ENCODE measurements around the gene ADAMTSL5.

Gene ADAMTSL5

DNA sequence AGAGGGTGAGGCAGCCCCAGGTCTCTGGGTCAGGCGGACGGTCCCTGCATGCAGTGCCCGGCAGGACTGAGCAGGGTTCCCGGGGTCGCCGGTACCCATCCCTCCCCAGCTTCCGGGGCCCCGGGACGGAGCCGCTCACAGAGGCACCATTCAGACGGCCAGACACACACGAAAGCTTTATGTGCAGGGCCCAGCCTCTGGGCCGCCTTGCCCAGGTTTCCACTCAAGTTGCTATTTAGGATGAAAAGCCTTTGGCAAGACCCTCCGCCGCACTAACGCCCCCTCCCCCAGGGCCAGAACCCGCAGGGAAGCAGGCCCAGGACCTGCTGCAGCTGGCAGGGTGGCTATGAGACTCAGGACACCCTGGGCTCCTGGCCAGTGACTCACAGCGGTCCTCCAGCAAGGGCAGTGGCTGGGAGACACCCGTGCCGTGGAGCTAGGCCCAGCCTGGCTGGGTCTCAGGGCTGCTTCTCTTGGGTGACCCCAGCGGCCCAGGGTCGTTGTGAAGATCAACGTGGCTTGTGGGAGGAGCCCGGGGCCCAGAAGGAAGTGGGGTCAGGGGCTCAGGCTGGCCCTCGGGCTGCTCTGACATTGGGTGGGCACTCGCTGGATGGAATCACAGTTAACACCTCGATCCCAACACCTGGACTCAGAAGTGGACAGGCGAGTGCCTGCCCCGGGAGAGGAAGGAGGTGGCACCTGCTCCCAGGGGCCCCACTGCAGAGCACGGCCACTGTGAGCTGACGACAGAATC is 38.6 kb downstream of the ADAMTSL5 start:
- DNase-seq (ENCODE audit: insufficient read length, low spot score) (no peak), FAIRE-seq (no peak)
- no peak for TF ChIP-seq TAF1 (IDR thresholded peaks at IDR 0.05; ENCODE audit: low read depth, low read length)
- TF ChIP-seq POLR2AphosphoS5 (IDR thresholded peaks at IDR 0.05; ENCODE audit: low read depth, low read length), result no peak
- TF ChIP-seq POLR2A (IDR thresholded peaks at IDR 0.05; ENCODE audit: low read depth, low read length), result no peak
- no peak for TF ChIP-seq SPI1 (IDR thresholded peaks at IDR 0.05; ENCODE audit: low read depth, low read length)
- TF ChIP-seq PAX5 (IDR thresholded peaks at IDR 0.05; ENCODE audit: insufficient read depth, low read length, severe bottlenecking), result no peak
- TF ChIP-seq POU2F2 (IDR thresholded peaks at IDR 0.05; ENCODE audit: low read depth, low read length), result no peak

DNA sequence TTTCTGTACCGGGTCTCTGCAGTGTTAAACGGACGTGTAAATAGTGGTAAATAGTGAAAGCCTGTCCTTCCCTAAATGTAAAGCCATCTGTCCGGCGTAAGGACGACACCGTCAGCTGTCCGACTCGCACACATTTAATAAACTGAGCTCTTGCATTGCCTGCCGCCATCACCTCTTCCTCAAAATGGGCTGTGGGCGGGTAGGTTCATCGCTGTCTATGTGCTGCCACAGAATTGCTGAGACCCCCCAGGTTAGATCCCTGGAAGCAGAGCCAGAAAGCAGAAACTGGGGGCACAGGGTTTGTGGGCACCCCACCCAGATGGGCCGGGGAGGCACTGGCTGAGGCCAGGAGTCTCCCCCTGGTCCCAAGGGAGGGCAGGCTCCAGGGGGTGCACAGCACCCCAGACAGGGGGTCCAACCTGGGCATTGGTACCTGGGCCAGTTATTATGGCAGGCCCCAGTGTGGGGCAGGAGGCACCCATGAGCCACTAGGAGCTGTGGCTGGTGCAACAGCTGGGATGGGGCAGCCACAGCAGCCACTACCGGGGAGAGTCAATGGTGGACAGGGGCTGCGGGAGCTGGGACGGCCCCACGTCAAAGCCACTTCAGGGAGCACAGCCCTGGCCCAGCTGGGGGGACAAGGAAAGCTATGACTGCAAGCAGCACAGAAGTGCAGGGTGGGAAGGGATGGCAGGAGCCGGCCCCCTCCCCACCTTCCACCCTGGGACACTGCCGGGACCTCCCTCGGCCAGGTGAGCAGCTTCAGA is 39.6 kb downstream of the ADAMTSL5 start:
- FAIRE-seq, result no peak
- no peak for DNase-seq (ENCODE audit: insufficient read length, low spot score)

GRCh38 chr19:1472231-1473084 is 40.4 kb downstream of the ADAMTSL5 start:
- TF ChIP-seq POU2F2 (IDR thresholded peaks at IDR 0.05; ENCODE audit: low read depth, low read length) (no peak), PAX5 (IDR thresholded peaks at IDR 0.05; ENCODE audit: insufficient read depth, low read length, severe bottlenecking) (no peak), SPI1 (IDR thresholded peaks at IDR 0.05; ENCODE audit: low read depth, low read length) (no peak), POLR2AphosphoS5 (IDR thresholded peaks at IDR 0.05; ENCODE audit: low read depth, low read length) (no peak), TAF1 (IDR thresholded peaks at IDR 0.05; ENCODE audit: low read depth, low read length) (no peak), POLR2A (IDR thresholded peaks at IDR 0.05; ENCODE audit: low read depth, low read length) (no peak)
- no peak for DNase-seq (ENCODE audit: insufficient read length, low spot score)
- FAIRE-seq, result no peak

More for the DNA sequence above, 39.6 kb downstream of the ADAMTSL5 start:
- TF ChIP-seq POLR2A (IDR thresholded peaks at IDR 0.05; ENCODE audit: low read depth, low read length) (no peak), PAX5 (IDR thresholded peaks at IDR 0.05; ENCODE audit: insufficient read depth, low read length, severe bottlenecking) (no peak), POLR2AphosphoS5 (IDR thresholded peaks at IDR 0.05; ENCODE audit: low read depth, low read length) (no peak), TAF1 (IDR thresholded peaks at IDR 0.05; ENCODE audit: low read depth, low read length) (no peak), SPI1 (IDR thresholded peaks at IDR 0.05; ENCODE audit: low read depth, low read length) (no peak), POU2F2 (IDR thresholded peaks at IDR 0.05; ENCODE audit: low read depth, low read length) (no peak)

- TF ChIP-seq POLR2AphosphoS5 (IDR thresholded peaks at IDR 0.05; ENCODE audit: low read depth, low read length) (no peak), POU2F2 (IDR thresholded peaks at IDR 0.05; ENCODE audit: low read depth, low read length) (no peak), PAX5 (IDR thresholded peaks at IDR 0.05; ENCODE audit: insufficient read depth, low read length, severe bottlenecking) (no peak), SPI1 (IDR thresholded peaks at IDR 0.05; ENCODE audit: low read depth, low read length) (no peak), TAF1 (IDR thresholded peaks at IDR 0.05; ENCODE audit: low read depth, low read length) (no peak), POLR2A (IDR thresholded peaks at IDR 0.05; ENCODE audit: low read depth, low read length) (no peak)
- FAIRE-seq (no peak), DNase-seq (ENCODE audit: insufficient read length, low spot score) (no peak)
Observed at GRCh38 chr19:1471515-1472160, 41.2 kb downstream of the ADAMTSL5 start.

DNA sequence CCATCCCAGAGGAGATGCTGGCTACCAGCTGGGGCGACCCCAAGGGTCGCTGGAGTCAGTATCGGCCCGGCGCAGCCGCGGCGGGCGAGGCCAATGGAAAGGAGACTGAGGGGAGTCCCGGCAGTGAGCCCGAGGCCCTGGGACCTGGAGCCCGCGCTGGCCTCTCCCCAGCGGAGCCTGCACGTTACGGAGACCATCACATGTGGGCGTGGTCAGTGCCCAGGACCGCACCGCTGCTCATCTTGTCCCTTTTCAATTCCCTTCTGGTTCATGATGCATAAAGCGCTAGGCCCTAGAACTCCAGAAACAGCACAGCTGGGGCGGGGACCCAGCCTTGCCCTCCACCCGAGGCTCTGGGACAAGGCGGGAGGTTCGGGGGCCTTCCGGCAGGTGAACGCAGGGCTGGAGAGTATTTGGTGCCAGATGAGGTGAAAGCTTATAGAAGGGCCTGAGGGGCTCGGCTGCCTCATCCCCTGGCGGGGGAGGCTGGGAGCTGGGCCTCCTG is 41.8 kb downstream of the ADAMTSL5 start:
- TF ChIP-seq TAF1 (IDR thresholded peaks at IDR 0.05; ENCODE audit: low read depth, low read length), result no peak
- no peak for TF ChIP-seq POU2F2 (IDR thresholded peaks at IDR 0.05; ENCODE audit: low read depth, low read length)
- no peak for TF ChIP-seq POLR2A (IDR thresholded peaks at IDR 0.05; ENCODE audit: low read depth, low read length)
- no peak for TF ChIP-seq SPI1 (IDR thresholded peaks at IDR 0.05; ENCODE audit: low read depth, low read length)
- TF ChIP-seq PAX5 (IDR thresholded peaks at IDR 0.05; ENCODE audit: insufficient read depth, low read length, severe bottlenecking), result no peak
- TF ChIP-seq POLR2AphosphoS5 (IDR thresholded peaks at IDR 0.05; ENCODE audit: low read depth, low read length), result no peak
- DNase-seq (ENCODE audit: insufficient read length, low spot score) (no peak), FAIRE-seq (peak; percentile 13)

- peak; percentile 80 for DNase-seq (ENCODE audit: insufficient read length, low spot score)
Observed at GRCh38 chr19:1470305-1471009, 42.4 kb downstream of the ADAMTSL5 start.

GRCh38 chr19:1470055-1470304 is 42.8 kb downstream of the ADAMTSL5 start:
- no peak for DNase-seq (ENCODE audit: insufficient read length, low spot score)
- FAIRE-seq, result no peak
- TF ChIP-seq POLR2A (IDR thresholded peaks at IDR 0.05; ENCODE audit: low read depth, low read length), result no peak
- no peak for TF ChIP-seq PAX5 (IDR thresholded peaks at IDR 0.05; ENCODE audit: insufficient read depth, low read length, severe bottlenecking)
- TF ChIP-seq SPI1 (IDR thresholded peaks at IDR 0.05; ENCODE audit: low read depth, low read length), result no peak
- TF ChIP-seq POLR2AphosphoS5 (IDR thresholded peaks at IDR 0.05; ENCODE audit: low read depth, low read length), result no peak
- TF ChIP-seq POU2F2 (IDR thresholded peaks at IDR 0.05; ENCODE audit: low read depth, low read length), result no peak
- no peak for TF ChIP-seq TAF1 (IDR thresholded peaks at IDR 0.05; ENCODE audit: low read depth, low read length)

More at GRCh38 chr19:1470305-1471009, 42.4 kb downstream of the ADAMTSL5 start:
- TF ChIP-seq TAF1 (IDR thresholded peaks at IDR 0.05; ENCODE audit: low read depth, low read length) (no peak), POLR2A (IDR thresholded peaks at IDR 0.05; ENCODE audit: low read depth, low read length) (no peak), POU2F2 (IDR thresholded peaks at IDR 0.05; ENCODE audit: low read depth, low read length) (no peak), PAX5 (IDR thresholded peaks at IDR 0.05; ENCODE audit: insufficient read depth, low read length, severe bottlenecking) (no peak), POLR2AphosphoS5 (IDR thresholded peaks at IDR 0.05; ENCODE audit: low read depth, low read length) (no peak)
- peak; percentile 54 for FAIRE-seq
